ENCODE measurements around the gene SLC25A26.
"Not testable (repeated sequence)": the region's sequence is repeated elsewhere in the genome, so short reads cannot be mapped to it uniquely, and the experiment has no call there.

Gene SLC25A26

GRCh38 chr3:66303491-66303901 is 82.7 kb downstream of the SLC25A26 start:
- Histone ChIP-seq H3K27me3 (ENCODE audit: control insufficient read depth, low read length) (no peaks in the 10 kb centered on the region), H3K9me3 (ENCODE audit: control insufficient read depth, insufficient read depth, low read length) (no peaks in the 10 kb centered on the region), H3K9me2 (replicated peaks; ENCODE audit: control insufficient read depth, low read length) (no peaks in the 10 kb centered on the region), H3F3A (ENCODE audit: control insufficient read depth, insufficient read depth) (no peaks in the 10 kb centered on the region), H3K27ac (ENCODE audit: low read depth, low read length) (no peak overlapping the region), H3K79me2 (ENCODE audit: control insufficient read depth, low read length) (peaks cover 10% of the 10 kb centered on the region), H4K20me1 (ENCODE audit: control insufficient read depth, insufficient read depth, low read depth, low read length) (no peaks in the 10 kb centered on the region), H3K4me2 (ENCODE audit: low read length) (no peak overlapping the region), H3K36me3 (ENCODE audit: control insufficient read depth, low read length) (no peaks in the 10 kb centered on the region), H3K4me1 (ENCODE audit: control insufficient read depth, low read length) (peaks cover 59% of the 10 kb centered on the region), H3K4me3 (ENCODE audit: low read length) (no peak overlapping the region)
- no peak for TF ChIP-seq EZH2phosphoT487 (IDR thresholded peaks at IDR 0.05; ENCODE audit: borderline replicate concordance, low read length)
- TF ChIP-seq CTCF (IDR thresholded peaks at IDR 0.05; ENCODE audit: low read depth, low read length, poor library complexity, severe bottlenecking) = no peak

GRCh38 chr3:66304293-66304692 is 83.5 kb downstream of the SLC25A26 start:
- Histone ChIP-seq H4K20me1 (ENCODE audit: control insufficient read depth, insufficient read depth, low read depth, low read length) (no peaks in the 10 kb centered on the region), H3K79me2 (ENCODE audit: control insufficient read depth, low read length) (peaks cover 10% of the 10 kb centered on the region), H3K4me3 (ENCODE audit: low read length) (no peak overlapping the region), H3F3A (ENCODE audit: control insufficient read depth, insufficient read depth) (no peaks in the 10 kb centered on the region), H3K4me1 (ENCODE audit: control insufficient read depth, low read length) (peaks cover 51% of the 10 kb centered on the region), H3K36me3 (ENCODE audit: control insufficient read depth, low read length) (no peaks in the 10 kb centered on the region), H3K27ac (ENCODE audit: low read depth, low read length) (0 out of 2 replicates have a peak overlapping the region, but pooled peaks have one; percentile 11), H3K9me2 (replicated peaks; ENCODE audit: control insufficient read depth, low read length) (no peaks in the 10 kb centered on the region), H3K27me3 (ENCODE audit: control insufficient read depth, low read length) (no peaks in the 10 kb centered on the region), H3K9me3 (ENCODE audit: control insufficient read depth, insufficient read depth, low read length) (no peaks in the 10 kb centered on the region), H3K4me2 (ENCODE audit: low read length) (peak overlapping the region; percentile 25)
- TF ChIP-seq CTCF (IDR thresholded peaks at IDR 0.05; ENCODE audit: low read depth, low read length, poor library complexity, severe bottlenecking) (no peak), EZH2phosphoT487 (IDR thresholded peaks at IDR 0.05; ENCODE audit: borderline replicate concordance, low read length) (no peak)

- H3F3A ChIP-seq (ENCODE audit: control insufficient read depth, insufficient read depth); H3K4me3 ChIP-seq (ENCODE audit: low read length); H3K9me2 ChIP-seq (replicated peaks; ENCODE audit: control insufficient read depth, low read length); H3K79me2 ChIP-seq (ENCODE audit: control insufficient read depth, low read length); H3K27me3 ChIP-seq (ENCODE audit: control insufficient read depth, low read length); H3K9me3 ChIP-seq (ENCODE audit: control insufficient read depth, insufficient read depth, low read length); H3K36me3 ChIP-seq (ENCODE audit: control insufficient read depth, low read length); H4K20me1 ChIP-seq (ENCODE audit: control insufficient read depth, insufficient read depth, low read depth, low read length); H3K4me2 ChIP-seq (ENCODE audit: low read length); H3K27ac ChIP-seq (ENCODE audit: low read depth, low read length): not testable (repeated sequence)
- peaks cover 36% of the 10 kb centered on the region for H3K4me1 ChIP-seq (ENCODE audit: control insufficient read depth, low read length)
Observed at GRCh38 chr3:66306086-66306485, 85.3 kb downstream of the SLC25A26 start.

GRCh38 chr3:66306991-66307390 is 86.2 kb downstream of the SLC25A26 start:
- H3K9me3 ChIP-seq (ENCODE audit: control insufficient read depth, insufficient read depth, low read length); H3K4me3 ChIP-seq (ENCODE audit: low read length); H3K27ac ChIP-seq (ENCODE audit: low read depth, low read length); H3K36me3 ChIP-seq (ENCODE audit: control insufficient read depth, low read length); H3K9me2 ChIP-seq (replicated peaks; ENCODE audit: control insufficient read depth, low read length); H4K20me1 ChIP-seq (ENCODE audit: control insufficient read depth, insufficient read depth, low read depth, low read length); H3K27me3 ChIP-seq (ENCODE audit: control insufficient read depth, low read length); H3F3A ChIP-seq (ENCODE audit: control insufficient read depth, insufficient read depth); H3K79me2 ChIP-seq (ENCODE audit: control insufficient read depth, low read length); H3K4me2 ChIP-seq (ENCODE audit: low read length): not testable (repeated sequence)
- H3K4me1 ChIP-seq (ENCODE audit: control insufficient read depth, low read length) = peaks cover 27% of the 10 kb centered on the region
